HepG2 (cell line): Measurements from ENCODE around the gene ZNF581. TPM values are rescaled to one million over a fixed set of nuclear protein-coding genes. Genes with fewer than 3 reads are reported as not detected.

ENCODE experiments used
- AKAP8 ChIP-seq: sonication (generic); formaldehyde crosslinking; IDR thresholded peaks from 2 replicates; pipeline ENCODE4 v1.5.1; 2020; ENCODE audit warnings: mild to moderate bottlenecking, missing genetic modification reagents
- BRF2 ChIP-seq: sonication (generic); formaldehyde crosslinking; IDR thresholded peaks from 2 replicates; pipeline ENCODE4 v1.8.1; 2022; ENCODE audit warnings: mild to moderate bottlenecking, missing genetic modification reagents
- CSRNP1 ChIP-seq: sonication (generic); formaldehyde crosslinking; IDR thresholded peaks from 2 replicates; pipeline ENCODE4 v1.8.1; 2023; ENCODE audit warnings: mild to moderate bottlenecking, missing genetic modification reagents
- DNMT3B ChIP-seq: conservative IDR thresholded peaks from 2 replicates; pipeline ENCODE4 v1.6.1; 2016; ENCODE audit warnings: missing biosample characterization, control low read depth
- FOXO1 ChIP-seq: sonication (generic); formaldehyde crosslinking; IDR thresholded peaks from 2 replicates; pipeline ENCODE4 v1.4.0; 2020; ENCODE audit warnings: missing genetic modification reagents
- HBP1 ChIP-seq: IDR thresholded peaks from 2 replicates; pipeline ENCODE4 v1.6.1; 2016; ENCODE audit warnings: low read depth, control low read depth
- HMGXB4 ChIP-seq, 2 experiments: sonication (generic) in 1 of 2; formaldehyde crosslinking in 1 of 2; IDR thresholded peaks; 2 replicates each; pipeline versions ENCODE4 v1.4.0 to v1.6.1; 2018 to 2020; ENCODE audit warnings: missing genetic modification reagents in 2 of 2, borderline replicate concordance in 1 of 2, low read depth in 1 of 2, mild to moderate bottlenecking in 1 of 2, missing biosample characterization in 1 of 2
- IRF2 ChIP-seq: IDR thresholded peaks from 2 replicates; pipeline ENCODE4 v1.6.1; 2018; ENCODE audit warnings: missing genetic modification reagents, missing compliant biosample characterization
- KDM4B ChIP-seq: sonication (generic); formaldehyde crosslinking; IDR thresholded peaks from 2 replicates; pipeline ENCODE4 v1.4.0; 2020; ENCODE audit warnings: missing genetic modification reagents
- KDM5B ChIP-seq: sonication (generic); formaldehyde crosslinking; IDR thresholded peaks from 2 replicates; pipeline ENCODE4 v1.4.0; 2020; ENCODE audit warnings: missing genetic modification reagents, mild to moderate bottlenecking, borderline replicate concordance
- LCORL ChIP-seq, 2 experiments: fragments of 450-650 bp in 1 of 2; sonication (generic) in 1 of 2; formaldehyde crosslinking in 1 of 2; IDR thresholded peaks; 2 replicates each; pipeline versions ENCODE4 v1.5.0 to v1.6.1; 2017 to 2020; ENCODE audit warnings: antibody characterized with exemption in 1 of 2, missing genetic modification reagents in 1 of 2
- MNT ChIP-seq: fragments of 450-650 bp; IDR thresholded peaks from 2 replicates; pipeline ENCODE4 v1.6.1; 2016
- NFYB ChIP-seq: sonication (generic); formaldehyde crosslinking; IDR thresholded peaks from 2 replicates; pipeline ENCODE4 v1.4.0; 2020; ENCODE audit warnings: missing genetic modification reagents
- RFX1 ChIP-seq: fragments of 450-650 bp; IDR thresholded peaks from 2 replicates; pipeline ENCODE4 v1.6.1; 2017
- SNAPC5 ChIP-seq: sonication (generic); formaldehyde crosslinking; IDR thresholded peaks from 2 replicates; pipeline ENCODE4 v1.8.1; 2023; ENCODE audit warnings: mild to moderate bottlenecking, missing genetic modification reagents, borderline replicate concordance
- TCF12 ChIP-seq, 2 experiments: fragments of 450-650 bp in 1 of 2; sonication (generic) in 1 of 2; formaldehyde crosslinking in 1 of 2; IDR thresholded peaks; 2 replicates each; pipeline versions ENCODE4 v1.6.1 to v1.8.0; 2017 to 2022; ENCODE audit warnings: antibody characterized with exemption in 1 of 2, mild to moderate bottlenecking in 1 of 2, missing genetic modification reagents in 1 of 2, moderate library complexity in 1 of 2
- THAP11 ChIP-seq: IDR thresholded peaks from 2 replicates; pipeline ENCODE4 v1.6.1; 2016; ENCODE audit warnings: missing biosample characterization, missing genetic modification reagents
- YEATS4 ChIP-seq: sonication (generic); formaldehyde crosslinking; IDR thresholded peaks from 2 replicates; pipeline ENCODE4 v1.4.0; 2020; ENCODE audit warnings: missing genetic modification reagents, borderline replicate concordance
- ZNF3 ChIP-seq: IDR thresholded peaks from 2 replicates; pipeline ENCODE4 v1.7.0; 2017; ENCODE audit warnings: inconsistent platforms
- ZNF670 ChIP-seq: sonication (generic); formaldehyde crosslinking; IDR thresholded peaks from 2 replicates; pipeline ENCODE4 v1.8.0; 2022; ENCODE audit warnings: mild to moderate bottlenecking, missing genetic modification reagents, borderline replicate concordance
- ZSCAN25 ChIP-seq: sonication (generic); formaldehyde crosslinking; IDR thresholded peaks from 2 replicates; pipeline ENCODE4 v1.8.0; 2022; ENCODE audit warnings: mild to moderate bottlenecking, missing genetic modification reagents
- polyA plus RNA-seq, 8 experiments: library from polyadenylated mRNA; depleted of rRNA in 3 of 8; stranded (reverse) in 7 of 8; unstranded in 1 of 8; fragments of >200 nt; fragmentation: Illumina TruSeq in 4 of 8; extraction: Trizol in 4 of 8; gene quantifications; 2 replicates each; pipeline versions ENCODE4 v1.2.1 to v1.2.3, GENCODE V29; 2011 to 2016; ENCODE audit warnings: low read depth in 4 of 8, missing spikeins in 1 of 8, mixed read lengths in 1 of 8; ENCODE audit not compliant: insufficient read depth in 1 of 8
- total RNA-seq, 5 experiments: library from RNA; depleted of rRNA; stranded (reverse); fragments of >200 nt; fragmentation: Illumina TruSeq; extraction: Trizol; gene quantifications; 2 replicates each; pipeline ENCODE4 v1.2.3, GENCODE V29; 2016; ENCODE audit warnings: low read depth in 1 of 5

Gene ZNF581
- total and polyA plus RNA-seq, 2 of the 13 experiments (the other 11 are each of a cell fraction or from before 2014, with no cell fraction given): 19.6 to 49.5 TPM

- TF ChIP-seq HMGXB4 (CRISPR knock-in tag; IDR thresholded peaks at IDR 0.05; ENCODE audit: borderline replicate concordance in 1 of 2, low read depth in 1 of 2) (peak; percentile 46 to 75; a peak in 3 of 4 replicates), THAP11 (CRISPR knock-in tag) (peak; percentile 95), ZNF670 (CRISPR knock-in tag) (peak; percentile 65; the same call in 1 of the 2 replicates), CSRNP1 (CRISPR knock-in tag) (no peak; the same call in 1 of the 2 replicates), RFX1 (peak; percentile 84), TCF12 (IDR thresholded peaks at IDR 0.05) (no peak), TCF12 (CRISPR knock-in tag; IDR thresholded peaks at IDR 0.05) (0 out of 2 replicates have a peak, but pooled peaks have one; percentile 69), DNMT3B (CRISPR knock-in tag) (no peak), NFYB (CRISPR knock-in tag) (no peak), YEATS4 (CRISPR knock-in tag) (peak; percentile 81), MNT (peak; percentile 38; the same call in 1 of the 2 replicates), IRF2 (peak; percentile 87), SNAPC5 (no peak), LCORL (IDR thresholded peaks at IDR 0.05) (no peak), LCORL (CRISPR knock-in tag; IDR thresholded peaks at IDR 0.05) (peak; percentile 31; the same call in 1 of the 2 replicates), ZNF3 (CRISPR knock-in tag) (no peak), HBP1 (CRISPR knock-in tag) (no peak; the same call in 1 of the 2 replicates), FOXO1 (CRISPR knock-in tag) (peak; percentile 55; the same call in 1 of the 2 replicates), BRF2 (CRISPR knock-in tag) (0 out of 2 replicates have a peak, but pooled peaks have one; percentile 57), KDM5B (CRISPR knock-in tag) (peak; percentile 48; the same call in 1 of the 2 replicates), AKAP8 (peak; percentile 99), KDM4B (CRISPR knock-in tag) (peak; percentile 33; the same call in 1 of the 2 replicates), ZSCAN25 (CRISPR knock-in tag) (peak; percentile 79)
These were observed 31.6 kb downstream of the ZNF581 start, which contains the start of gene EPN1 (continued) for GRCh38 chr19:55674841-55675660.
